Glomerular visceral epithelial cell (primary cell): ENCODE measurements around the gene KRT33B.

Experiments used
- DNase-seq: peaks from one replicate; pipeline ENCODE4 v3.0.0-alpha.2; 2016; ENCODE audit errors: extremely low spot score

The KRT33B gene

GRCh38 chr17:41325126-41325525, 44.5 kb downstream of the KRT33B start:
- no peak for DNase-seq

- peak; percentile 27 for DNase-seq
Observed at GRCh38 chr17:41324180-41325075, 45.2 kb downstream of the KRT33B start.

GRCh38 chr17:41322903-41323895, 46.4 kb downstream of the KRT33B start:
- no peak for DNase-seq

GRCh38 chr17:41322094-41322902, 47.3 kb downstream of the KRT33B start:
- peak; percentile 70 for DNase-seq

- no peak for DNase-seq
Observed at GRCh38 chr17:41318231-41318630, 51.4 kb downstream of the KRT33B start.

GRCh38 chr17:41315814-41316445, 53.7 kb downstream of the KRT33B start:
- DNase-seq: no peak

GRCh38 chr17:41315204-41315794, 54.3 kb downstream of the KRT33B start, which contains the start of gene KRTAP17-1:
TSS of gene KRTAP17-1 (minus strand) at chr17:41315710. CDS start at chr17:41315650, 60 bp downstream.
- no peak for DNase-seq
